ENCODE measurements around the gene IL32. TPM values are rescaled to one million over a fixed set of nuclear protein-coding genes. Genes with fewer than 3 reads are reported as not detected.

The IL32 gene
- total RNA-seq, 1 experiment from 2014 or later = 89.0 TPM

DNA sequence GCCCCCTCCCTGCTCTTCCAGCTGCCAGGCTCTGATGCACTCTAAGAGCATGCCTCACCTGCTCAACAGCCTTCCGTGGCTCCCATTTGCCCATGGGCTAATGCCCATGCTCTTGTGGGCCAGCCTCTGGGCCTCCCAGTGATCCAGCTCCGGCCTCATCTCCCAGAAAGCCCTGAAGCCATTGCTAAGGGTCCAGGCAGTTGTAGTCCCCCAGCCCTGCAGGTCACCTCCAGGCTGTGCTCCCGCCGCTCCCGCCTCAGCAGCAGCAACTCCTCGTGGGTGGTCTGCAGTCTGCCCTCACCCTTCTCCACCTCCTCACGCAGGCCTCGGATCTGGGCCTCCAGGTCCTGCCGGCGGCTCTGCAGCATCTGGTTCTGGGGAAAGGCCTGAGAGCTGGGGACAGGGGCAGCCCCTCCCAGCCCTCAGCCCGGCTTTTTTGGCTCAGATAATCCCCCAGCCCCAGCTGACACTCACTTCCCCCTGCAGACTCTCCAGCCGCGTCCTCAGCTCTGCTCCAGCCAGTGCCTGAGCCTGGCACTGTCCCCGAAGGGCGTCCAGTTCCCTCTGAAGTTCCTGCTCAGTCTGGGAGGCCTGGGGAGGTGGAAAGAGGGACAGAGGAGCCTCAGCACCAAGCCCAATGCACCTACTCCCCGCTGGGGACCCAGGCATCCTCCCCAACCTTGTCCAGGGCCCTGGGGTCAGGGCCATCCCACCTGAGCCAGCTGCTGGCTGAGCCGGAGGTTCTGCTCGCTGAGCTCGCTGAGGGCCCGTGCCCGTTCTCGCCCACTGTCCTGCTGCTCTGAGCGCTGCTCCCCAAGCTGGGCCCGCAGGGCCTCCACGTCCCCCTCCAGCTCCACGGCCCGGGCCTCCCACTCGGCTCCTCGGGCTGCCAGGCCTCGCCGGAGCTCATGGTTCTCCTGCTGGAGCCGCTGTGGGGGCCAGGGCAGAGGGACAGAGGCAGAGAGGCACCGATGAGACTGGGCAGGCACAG lies 34.9 kb upstream of the IL32 start:
- Mint-ChIP-seq H3K4me1 (ENCODE audit: low read depth, unreplicated experiment) (no peaks in the 10 kb centered on the region), H3K4me3 (ENCODE audit: low read depth, unreplicated experiment) (no peak overlapping the region), H3K27me3 (ENCODE audit: unreplicated experiment) (no peaks in the 10 kb centered on the region), H3K27ac (ENCODE audit: unreplicated experiment) (peak overlapping the region; percentile 21), H3K36me3 (ENCODE audit: insufficient read depth, unreplicated experiment) (peaks cover 68% of the 10 kb centered on the region), H3K9me3 (ENCODE audit: low read depth, unreplicated experiment) (no peaks in the 10 kb centered on the region)
- CTCF ChIA-PET = interaction anchor here (0.8 to 2.1 kb wide), 7 partner anchors 9 to 252 kb away, joined by 3 to 40 read pairs (median 5); partner anchors contain the start of gene TNFRSF12A
- TF ChIP-seq CTCF (IDR thresholded peaks at IDR 0.05; ENCODE audit: unreplicated experiment) = no peak
- intact Hi-C loops (cut with micrococcal nuclease; ENCODE audit: unreplicated experiment) = no loop called here
- no TSS peak for BruUV-seq (replicated peaks)
- DNase-seq = no peak

- intact Hi-C loops (cut with micrococcal nuclease; ENCODE audit: unreplicated experiment) = no loop called here
Measured at GRCh38 chr16:3032624-3033023, 32.8 kb upstream of the IL32 start.

GRCh38 chr16:3035289-3035971 lies 30.0 kb upstream of the IL32 start:
- Mint-ChIP-seq H3K36me3 (ENCODE audit: insufficient read depth, unreplicated experiment) (peaks cover 50% of the 10 kb centered on the region), H3K9me3 (ENCODE audit: low read depth, unreplicated experiment) (no peaks in the 10 kb centered on the region), H3K4me3 (ENCODE audit: low read depth, unreplicated experiment) (peak overlapping the region; percentile 74), H3K4me1 (ENCODE audit: low read depth, unreplicated experiment) (peaks cover 9% of the 10 kb centered on the region), H3K27me3 (ENCODE audit: unreplicated experiment) (no peaks in the 10 kb centered on the region), H3K27ac (ENCODE audit: unreplicated experiment) (peak overlapping the region; percentile 38)
- TF ChIP-seq CTCF (IDR thresholded peaks at IDR 0.05; ENCODE audit: unreplicated experiment) = no peak
- CTCF ChIA-PET = interaction anchor here (1.0 kb wide), 1 partner anchor 10 kb away, joined by 3 read pairs; no protein-coding TSS in a partner anchor
- BruUV-seq (replicated peaks) = no TSS peak
- intact Hi-C loops (cut with micrococcal nuclease; ENCODE audit: unreplicated experiment) = no loop called here
- DNase-seq = no peak

More at GRCh38 chr16:3032624-3033023, 32.8 kb upstream of the IL32 start:
- Mint-ChIP-seq H3K4me1 (ENCODE audit: low read depth, unreplicated experiment) (no peaks in the 10 kb centered on the region), H3K36me3 (ENCODE audit: insufficient read depth, unreplicated experiment) (peaks cover 68% of the 10 kb centered on the region), H3K27ac (ENCODE audit: unreplicated experiment) (no peak overlapping the region), H3K9me3 (ENCODE audit: low read depth, unreplicated experiment) (no peaks in the 10 kb centered on the region), H3K4me3 (ENCODE audit: low read depth, unreplicated experiment) (no peak overlapping the region), H3K27me3 (ENCODE audit: unreplicated experiment) (no peaks in the 10 kb centered on the region)
- no peak for DNase-seq
- CTCF ChIA-PET = interaction anchor here (1.0 to 2.4 kb wide), 4 partner anchors 10 to 133 kb away, joined by 4 to 13 read pairs (median 4); no protein-coding TSS in a partner anchor
- BruUV-seq (replicated peaks) = no TSS peak
- no peak for TF ChIP-seq CTCF (IDR thresholded peaks at IDR 0.05; ENCODE audit: unreplicated experiment)

DNA sequence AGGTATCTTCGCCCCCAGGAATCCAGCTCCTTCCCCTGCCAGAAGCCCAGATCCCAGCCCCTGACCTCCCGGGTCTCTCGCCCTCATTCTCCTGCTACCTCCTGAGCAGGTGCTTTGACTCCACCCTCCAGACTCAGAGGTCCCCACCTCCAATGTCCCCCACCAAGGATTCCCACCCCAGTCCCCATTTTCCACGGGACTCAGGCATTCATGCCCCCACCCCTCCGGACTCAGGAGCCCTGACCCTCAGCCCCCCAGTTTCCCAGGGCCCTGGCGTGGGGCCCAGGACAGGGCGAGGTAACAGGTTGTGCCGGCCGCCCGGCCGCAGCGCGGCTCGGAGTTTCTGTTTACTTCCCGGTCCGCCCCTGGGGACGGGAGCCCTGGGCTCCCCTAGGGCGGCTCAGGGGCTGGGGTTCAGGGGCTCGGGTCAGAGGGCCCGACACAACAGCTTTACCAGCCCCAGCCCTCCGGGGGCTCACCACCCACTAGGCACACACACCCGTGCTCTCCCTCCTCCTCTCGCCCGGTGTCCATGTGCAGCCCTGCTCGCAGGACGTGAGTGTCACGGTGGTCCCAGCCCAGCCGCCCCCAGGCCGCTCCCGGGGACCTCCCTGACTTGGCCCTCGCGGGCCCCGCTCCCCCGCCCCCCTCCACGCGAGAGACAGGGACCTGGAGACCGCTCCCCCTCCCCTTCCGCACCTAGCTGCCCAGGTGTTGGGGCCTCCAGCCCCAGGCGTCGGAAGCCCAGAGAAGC lies 29.3 kb upstream of the IL32 start:
- peaks cover 9% of the 10 kb centered on the region for H3K4me1 Mint-ChIP-seq (ENCODE audit: low read depth, unreplicated experiment)
- H3K27ac Mint-ChIP-seq (ENCODE audit: unreplicated experiment) = peak overlapping the region; percentile 38
- peak; percentile 52 for DNase-seq
- H3K9me3 Mint-ChIP-seq (ENCODE audit: low read depth, unreplicated experiment) = no peaks in the 10 kb centered on the region
- peaks cover 45% of the 10 kb centered on the region for H3K36me3 Mint-ChIP-seq (ENCODE audit: insufficient read depth, unreplicated experiment)
- intact Hi-C loops (cut with micrococcal nuclease; ENCODE audit: unreplicated experiment) = no loop called here
- BruUV-seq (replicated peaks) = no TSS peak
- CTCF ChIA-PET = interaction anchor here (1.0 kb wide), 1 partner anchor 9 kb away, joined by 3 read pairs; no protein-coding TSS in a partner anchor
- H3K27me3 Mint-ChIP-seq (ENCODE audit: unreplicated experiment) = no peaks in the 10 kb centered on the region
- peak overlapping the region; percentile 74 for H3K4me3 Mint-ChIP-seq (ENCODE audit: low read depth, unreplicated experiment)
- no peak for TF ChIP-seq CTCF (IDR thresholded peaks at IDR 0.05; ENCODE audit: unreplicated experiment)

All from Calu3 (cell line).